Endothelial cell of umbilical vein (primary cell): ENCODE measurements around the gene CNP.

Experiments used
- EZH2 ChIP-seq: IDR thresholded peaks from 2 replicates; pipeline ENCODE4 v1.6.1; 2012; ENCODE audit warnings: borderline replicate concordance, low read depth, mild to moderate bottlenecking, moderate library complexity, low read length, inconsistent platforms; ENCODE audit not compliant: severe bottlenecking
- FOS ChIP-seq: IDR thresholded peaks from 2 replicates; pipeline ENCODE4 v1.6.1; 2011; ENCODE audit warnings: mild to moderate bottlenecking, low read length, moderate library complexity, borderline replicate concordance; ENCODE audit not compliant: insufficient read depth
- MYC ChIP-seq: IDR thresholded peaks from one replicate; pipeline ENCODE4 v1.6.1; 2011; ENCODE audit warnings: mild to moderate bottlenecking, low read depth, low read length
- POLR2A ChIP-seq: IDR thresholded peaks from 2 replicates; pipeline ENCODE4 v1.6.1; 2012; ENCODE audit warnings: low read depth, mild to moderate bottlenecking, control low read depth, low read length
- POLR2AphosphoS5 ChIP-seq: IDR thresholded peaks from 2 replicates; pipeline ENCODE4 v1.6.1; 2012; ENCODE audit warnings: low read depth, mild to moderate bottlenecking, control low read depth, low read length, moderate library complexity; ENCODE audit not compliant: insufficient read depth
- TF ChIP-seq, protein P1 (sequence below), 2 donors: IDR thresholded peaks; 1 replicate in 1 of 2; 2 replicates in 1 of 2; pipeline ENCODE4 v1.5.1; 2011; ENCODE audit warnings: low read length in 2 of 2, mild to moderate bottlenecking in 2 of 2, moderate library complexity in 2 of 2, control low read depth in 1 of 2, inconsistent platforms in 1 of 2, low read depth in 1 of 2; ENCODE audit not compliant: insufficient read depth in 1 of 2; ENCODE audit errors: extremely low read depth in 1 of 2
- TF ChIP-seq, protein P2 (sequence below): IDR thresholded peaks from 2 replicates; pipeline ENCODE4 v1.6.1; 2011; ENCODE audit not compliant: insufficient read depth, insufficient read length

DNA sequence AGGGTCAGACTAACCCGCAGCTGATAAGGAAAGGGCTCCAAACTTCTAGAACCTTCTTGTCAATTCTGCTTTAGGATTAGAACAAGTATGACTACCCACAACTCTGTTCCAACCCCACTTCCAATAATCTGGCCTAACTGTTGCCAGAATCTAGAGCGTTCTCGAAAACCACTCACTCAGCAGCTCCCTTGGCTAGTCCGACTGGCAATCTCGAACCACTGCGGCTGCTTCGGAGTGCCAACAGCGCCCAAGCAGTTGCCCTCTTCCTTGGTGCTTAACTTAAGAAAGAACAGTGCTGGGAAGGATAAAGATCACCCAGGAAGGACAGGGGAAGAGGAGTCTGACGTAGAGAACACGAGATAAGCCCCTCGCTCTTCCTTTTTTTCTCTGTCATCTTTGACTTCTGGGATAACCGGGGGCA lies 49.8 kb downstream of the CNP start:
- TF ChIP-seq EZH2 (no peak), POLR2A (no peak), POLR2AphosphoS5 (no peak), MYC (no peak), FOS (no peak)
- TF ChIP-seq, protein P1, sequence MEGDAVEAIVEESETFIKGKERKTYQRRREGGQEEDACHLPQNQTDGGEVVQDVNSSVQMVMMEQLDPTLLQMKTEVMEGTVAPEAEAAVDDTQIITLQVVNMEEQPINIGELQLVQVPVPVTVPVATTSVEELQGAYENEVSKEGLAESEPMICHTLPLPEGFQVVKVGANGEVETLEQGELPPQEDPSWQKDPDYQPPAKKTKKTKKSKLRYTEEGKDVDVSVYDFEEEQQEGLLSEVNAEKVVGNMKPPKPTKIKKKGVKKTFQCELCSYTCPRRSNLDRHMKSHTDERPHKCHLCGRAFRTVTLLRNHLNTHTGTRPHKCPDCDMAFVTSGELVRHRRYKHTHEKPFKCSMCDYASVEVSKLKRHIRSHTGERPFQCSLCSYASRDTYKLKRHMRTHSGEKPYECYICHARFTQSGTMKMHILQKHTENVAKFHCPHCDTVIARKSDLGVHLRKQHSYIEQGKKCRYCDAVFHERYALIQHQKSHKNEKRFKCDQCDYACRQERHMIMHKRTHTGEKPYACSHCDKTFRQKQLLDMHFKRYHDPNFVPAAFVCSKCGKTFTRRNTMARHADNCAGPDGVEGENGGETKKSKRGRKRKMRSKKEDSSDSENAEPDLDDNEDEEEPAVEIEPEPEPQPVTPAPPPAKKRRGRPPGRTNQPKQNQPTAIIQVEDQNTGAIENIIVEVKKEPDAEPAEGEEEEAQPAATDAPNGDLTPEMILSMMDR (IDR thresholded peaks at IDR 0.05; ENCODE audit: extremely low read depth in 1 of 2, insufficient read depth in 1 of 2, low read depth in 1 of 2, low read length in 2 of 2), result no peak
- TF ChIP-seq, protein P2, sequence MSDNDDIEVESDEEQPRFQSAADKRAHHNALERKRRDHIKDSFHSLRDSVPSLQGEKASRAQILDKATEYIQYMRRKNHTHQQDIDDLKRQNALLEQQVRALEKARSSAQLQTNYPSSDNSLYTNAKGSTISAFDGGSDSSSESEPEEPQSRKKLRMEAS, result no peak
